ENCODE measurements around the gene ATG5. TPM values are rescaled to one million over a fixed set of nuclear protein-coding genes. Genes with fewer than 3 reads are reported as not detected.

The ATG5 gene
- total RNA-seq, 2 donors from 2014 or later: 21.1 to 26.5 TPM

GRCh38 chr6:106167096-106167814 lies 158.3 kb downstream of the ATG5 start:
- H3K27me3 ChIP-seq: no peaks in the 10 kb centered on the region

GRCh38 chr6:106165885-106166485 lies 159.6 kb downstream of the ATG5 start:
- Histone ChIP-seq H3K27ac (no peak overlapping the region), H3K4me3 (no peak overlapping the region), H3K9me3 (no peaks in the 10 kb centered on the region), H3K4me1 (no peaks in the 10 kb centered on the region), H3K36me3 (replicated peaks in 1 of 2; ENCODE audit: insufficient read depth in 1 of 2, low read depth in 2 of 2) (no peaks in the 10 kb centered on the region), H3K27me3 (no peaks in the 10 kb centered on the region)
- 90 to 96% methylated on average over 3 of the region's 3 CpGs for WGBS, 2 donors
- no peak for DNase-seq
- intact Hi-C loops (cut with DNase I): no loop called here
- no peak for ATAC-seq
- no peak for TF ChIP-seq POLR2A (IDR thresholded peaks at IDR 0.05)

More at GRCh38 chr6:106167096-106167814, 158.3 kb downstream of the ATG5 start:
- Histone ChIP-seq H3K4me1 (no peaks in the 10 kb centered on the region), H3K27ac (no peak overlapping the region), H3K36me3 (replicated peaks in 1 of 2; ENCODE audit: insufficient read depth in 1 of 2, low read depth in 2 of 2) (no peaks in the 10 kb centered on the region), H3K4me3 (no peak overlapping the region), H3K9me3 (no peaks in the 10 kb centered on the region)
- DNase-seq (no peak), ATAC-seq (no peak)
- WGBS, 2 donors: 72 to 74% methylated on average over 6 of the region's 6 CpGs
- intact Hi-C loops (cut with DNase I): no loop called here
- TF ChIP-seq, protein P1, sequence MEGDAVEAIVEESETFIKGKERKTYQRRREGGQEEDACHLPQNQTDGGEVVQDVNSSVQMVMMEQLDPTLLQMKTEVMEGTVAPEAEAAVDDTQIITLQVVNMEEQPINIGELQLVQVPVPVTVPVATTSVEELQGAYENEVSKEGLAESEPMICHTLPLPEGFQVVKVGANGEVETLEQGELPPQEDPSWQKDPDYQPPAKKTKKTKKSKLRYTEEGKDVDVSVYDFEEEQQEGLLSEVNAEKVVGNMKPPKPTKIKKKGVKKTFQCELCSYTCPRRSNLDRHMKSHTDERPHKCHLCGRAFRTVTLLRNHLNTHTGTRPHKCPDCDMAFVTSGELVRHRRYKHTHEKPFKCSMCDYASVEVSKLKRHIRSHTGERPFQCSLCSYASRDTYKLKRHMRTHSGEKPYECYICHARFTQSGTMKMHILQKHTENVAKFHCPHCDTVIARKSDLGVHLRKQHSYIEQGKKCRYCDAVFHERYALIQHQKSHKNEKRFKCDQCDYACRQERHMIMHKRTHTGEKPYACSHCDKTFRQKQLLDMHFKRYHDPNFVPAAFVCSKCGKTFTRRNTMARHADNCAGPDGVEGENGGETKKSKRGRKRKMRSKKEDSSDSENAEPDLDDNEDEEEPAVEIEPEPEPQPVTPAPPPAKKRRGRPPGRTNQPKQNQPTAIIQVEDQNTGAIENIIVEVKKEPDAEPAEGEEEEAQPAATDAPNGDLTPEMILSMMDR (IDR thresholded peaks at IDR 0.05): no peak
- no peak for TF ChIP-seq POLR2A (IDR thresholded peaks at IDR 0.05)

DNA sequence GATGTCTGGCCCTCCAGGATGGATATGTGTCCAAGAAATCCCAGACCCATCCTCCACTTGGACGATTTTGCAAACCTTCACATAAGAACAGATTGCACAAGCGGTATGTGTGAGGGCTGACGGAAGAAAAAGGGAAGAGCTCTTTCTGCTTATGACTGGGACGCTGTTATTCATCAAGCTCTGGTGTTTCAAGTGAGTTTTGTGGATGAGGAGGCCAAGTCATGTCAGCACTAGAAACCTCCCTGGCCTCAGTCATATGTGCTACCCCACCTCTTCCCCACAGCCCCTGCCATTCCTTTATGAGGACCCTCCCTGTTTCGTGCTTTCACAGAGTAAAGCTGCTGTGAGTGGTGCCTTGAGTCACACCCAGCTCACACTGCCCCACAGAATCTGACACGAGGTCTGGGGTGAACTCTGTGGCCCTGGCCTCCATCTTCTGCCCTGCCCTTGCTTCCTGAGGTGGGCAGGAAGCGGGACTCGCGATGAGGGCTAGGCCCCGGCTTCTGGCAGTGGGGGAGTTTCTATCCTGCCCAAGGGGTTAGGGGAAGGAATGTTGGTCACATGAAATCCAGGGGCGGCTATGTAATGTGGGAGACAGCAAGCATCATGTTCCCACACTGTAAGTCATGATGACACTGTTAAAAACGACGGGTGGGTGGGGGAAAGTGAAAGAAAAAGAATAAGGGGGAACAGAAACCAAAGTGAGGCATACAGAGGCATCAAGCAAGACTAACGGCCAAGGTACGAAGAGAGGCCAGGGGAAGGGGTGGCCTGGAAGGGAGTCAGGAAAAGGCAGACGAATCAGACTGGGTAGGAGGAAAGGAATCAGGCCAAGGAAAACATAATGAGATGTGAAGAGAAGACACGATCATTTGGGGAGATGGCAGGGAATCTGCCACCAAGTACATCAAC lies 161.3 kb downstream of the ATG5 start:
- Histone ChIP-seq H3K4me3 (no peak overlapping the region), H3K36me3 (replicated peaks in 1 of 2; ENCODE audit: insufficient read depth in 1 of 2, low read depth in 2 of 2) (no peaks in the 10 kb centered on the region), H3K27ac (peak overlapping the region in 2 of 4 donors; percentile 39 to 76), H3K9me3 (no peaks in the 10 kb centered on the region), H3K27me3 (no peaks in the 10 kb centered on the region), H3K4me1 (no peaks in the 10 kb centered on the region)
- 62 to 77% methylated on average over 13 to 17 of the region's 17 CpGs for WGBS, 2 donors
- TF ChIP-seq POLR2A (IDR thresholded peaks at IDR 0.05): peak in 1 of 3 donors; percentile 15
- TF ChIP-seq, protein P1 (IDR thresholded peaks at IDR 0.05): no peak
- ATAC-seq: peak; percentile 49
- DNase-seq: peak in 2 of 4 donors; percentile 8 to 59
- intact Hi-C loops (cut with DNase I): no loop called here

GRCh38 chr6:106163446-106163965 lies 162.1 kb downstream of the ATG5 start:
- intact Hi-C loops (cut with DNase I): no loop called here
- DNase-seq: peak in 3 of 4 donors; percentile 13 to 47 (median 15)
- peak; percentile 28 for ATAC-seq
- Histone ChIP-seq H3K27ac (peak overlapping the region in 2 of 4 donors; percentile 39 to 76), H3K4me3 (no peak overlapping the region), H3K9me3 (no peaks in the 10 kb centered on the region), H3K4me1 (no peaks in the 10 kb centered on the region), H3K27me3 (no peaks in the 10 kb centered on the region), H3K36me3 (replicated peaks in 1 of 2; ENCODE audit: insufficient read depth in 1 of 2, low read depth in 2 of 2) (no peaks in the 10 kb centered on the region)
- 29 to 46% methylated on average over 5 to 7 of the region's 7 CpGs for WGBS, 2 donors
- no peak for TF ChIP-seq POLR2A (IDR thresholded peaks at IDR 0.05)

GRCh38 chr6:106162921-106163320 lies 162.6 kb downstream of the ATG5 start:
- H3K9me3 ChIP-seq: no peaks in the 10 kb centered on the region
- no peaks in the 10 kb centered on the region for H3K27me3 ChIP-seq
- TF ChIP-seq, protein P1 (IDR thresholded peaks at IDR 0.05): no peak
- TF ChIP-seq POLR2A (IDR thresholded peaks at IDR 0.05): no peak
- DNase-seq (no peak), ATAC-seq (no peak)
- peak overlapping the region in 1 of 4 donors; percentile 76 for H3K27ac ChIP-seq
- H3K4me3 ChIP-seq: no peak overlapping the region
- WGBS, 2 donors: 92 to 93% methylated on average over 4 of the region's 4 CpGs
- intact Hi-C loops (cut with DNase I): no loop called here
- H3K4me1 ChIP-seq: no peaks in the 10 kb centered on the region
- H3K36me3 ChIP-seq (replicated peaks in 1 of 2; ENCODE audit: insufficient read depth in 1 of 2, low read depth in 2 of 2): no peaks in the 10 kb centered on the region
